Panc1 (cell line): ENCODE data around the gene C2CD4A. TPM values are rescaled to one million over a fixed set of nuclear protein-coding genes. Genes with fewer than 3 reads are reported as not detected.
A peak's percentile ranks its signal among the peaks of the same experiment; 100 is the strongest.

ENCODE experiments used
- ATAC-seq: fragments of 200-7000 bp; cut with Tn5 transposase; 2 replicates; pipeline ENCODE4 v1.9.1; 2020; ENCODE audit warnings: mild to moderate bottlenecking, moderate library complexity
- BruUV-seq: library from RNA; stranded (reverse); fragments of 400-500 nt; replicated peaks from 2 replicates; lab custom pipeline; 2021; lab: Mats Ljungman, UMichigan
- CTCF ChIA-PET: fragments of 300-600 bp; sonication (Branson Sonifier 250); formaldehyde crosslinking; loops from one replicate; lab custom pipeline; 2022; ENCODE audit warnings: antibody characterized with exemption; lab: Charles Lee
- POLR2A ChIA-PET: fragments of 300-600 bp; sonication (Branson Sonifier 250); formaldehyde crosslinking; loops from one replicate; lab custom pipeline; 2022; ENCODE audit warnings: antibody characterized with exemption; lab: Charles Lee
- DNase-seq: peaks from one replicate; pipeline ENCODE4 v3.0.0-alpha.2; 2010; ENCODE audit warnings: low read depth, low spot score
- H3K27ac ChIP-seq: 2 replicates; pipeline ENCODE4 v1.5.1; 2011; ENCODE audit warnings: mild to moderate bottlenecking, low read length, inconsistent platforms
- H3K27me3 ChIP-seq: fragments of 200-500 bp; sonication (Bioruptor generic); 2 replicates; pipeline ENCODE4 v1.6.0; 2014; ENCODE audit warnings: low read length, inconsistent platforms; ENCODE audit not compliant: control insufficient read depth, insufficient read depth
- H3K36me3 ChIP-seq: fragments of 200-500 bp; sonication (Bioruptor generic); 2 replicates; pipeline ENCODE4 v1.5.1; 2014; ENCODE audit warnings: inconsistent platforms, mild to moderate bottlenecking, low read length, moderate library complexity; ENCODE audit not compliant: control insufficient read depth, insufficient read depth
- H3K4me1 ChIP-seq: 2 replicates; pipeline ENCODE4 v1.5.1; 2011; ENCODE audit warnings: inconsistent platforms, mild to moderate bottlenecking, low read length, moderate library complexity; ENCODE audit not compliant: control insufficient read depth, insufficient read depth
- H3K4me3 ChIP-seq, 2 experiments: 2 replicates each; pipeline ENCODE4 v1.5.1; 2011 to 2012; ENCODE audit warnings: low read depth in 2 of 2, low read length in 2 of 2, mild to moderate bottlenecking in 2 of 2, inconsistent platforms in 1 of 2, moderate library complexity in 1 of 2
- H3K9me3 ChIP-seq: fragments of 200-500 bp; sonication (Bioruptor generic); 2 replicates; pipeline ENCODE4 v1.5.1; 2014; ENCODE audit warnings: low read depth, mild to moderate bottlenecking, inconsistent platforms, low read length, moderate library complexity; ENCODE audit not compliant: control insufficient read depth, insufficient read depth
- CTCF ChIP-seq: fragments of 450-650 bp; IDR thresholded peaks from 2 replicates; pipeline ENCODE4 v1.5.1; 2017; ENCODE audit warnings: mild to moderate bottlenecking
- POLR2AphosphoS5 ChIP-seq: IDR thresholded peaks from 2 replicates; pipeline ENCODE4 v1.6.1; 2012; ENCODE audit warnings: mild to moderate bottlenecking, low read depth, low read length, moderate library complexity
- SIN3A ChIP-seq: IDR thresholded peaks from 2 replicates; pipeline ENCODE4 v1.6.1; 2012; ENCODE audit warnings: low read depth, mild to moderate bottlenecking, low read length, moderate library complexity, borderline replicate concordance; ENCODE audit not compliant: insufficient read depth
- TCF7L2 ChIP-seq: IDR thresholded peaks from 2 replicates; pipeline ENCODE4 v1.6.1; 2011; ENCODE audit warnings: mild to moderate bottlenecking, low read depth, low read length, inconsistent platforms
- in situ Hi-C: cut with HindIII; loops from 2 replicates; pipeline ENCODE4 v1.10.0; 2016; ENCODE audit warnings: low sequenced_read_pairs, low pct_unique_long_range_greater_than_20kb
- intact Hi-C: fragments of 100-400 bp; cut with micrococcal nuclease; formaldehyde crosslinking; loops from one replicate; pipeline ENCODE4 v1.10.0; 2022; ENCODE audit not compliant: unreplicated experiment
- total RNA-seq: library from RNA; stranded (reverse); gene quantifications from one replicate; pipeline ENCODE4 v1.2.1, GENCODE V29; 2021; ENCODE audit not compliant: unreplicated experiment
- TF ChIP-seq, protein P1 (sequence below), 2 experiments: IDR thresholded peaks; 2 replicates each; pipeline ENCODE4 v1.6.1; 2011 to 2012; ENCODE audit warnings: low read depth in 2 of 2, control low read depth in 1 of 2, low read length in 1 of 2, mild to moderate bottlenecking in 1 of 2, moderate library complexity in 1 of 2; ENCODE audit not compliant: insufficient read depth in 1 of 2

C2CD4A gene
- total RNA-seq, 1 experiment from 2014 or later, result 0.15 TPM

GRCh38 chr15:62118520-62119226, 51.9 kb downstream of the C2CD4A start:
- Histone ChIP-seq H3K36me3 (no peaks in the 10 kb centered on the region), H3K27me3 (no peaks in the 10 kb centered on the region), H3K9me3 (no peaks in the 10 kb centered on the region), H3K27ac (no peak overlapping the region), H3K4me1 (0 out of 2 replicates have a peak, but pooled peaks cover 4% of the 10 kb centered on the region), H3K4me3 (peak overlapping the region in 1 of 2 experiments; percentile 17; a peak in 1 of 4 replicates)
- CTCF ChIA-PET, result no interaction called here
- TF ChIP-seq TCF7L2, result 0 out of 2 replicates have a peak, but pooled peaks have one; percentile 41
- TF ChIP-seq POLR2AphosphoS5, result no peak
- DNase-seq (no peak), ATAC-seq (peak; percentile 34; the same call in 1 of the 2 replicates)
- intact Hi-C loops (no loop called here), in situ Hi-C loops (no loop called here)
- BruUV-seq, result no TSS peak
- POLR2A ChIA-PET, result no interaction called here

- H3K36me3 ChIP-seq, result no peaks in the 10 kb centered on the region
- no TSS peak for BruUV-seq
- peak; percentile 88 for ATAC-seq
- H3K4me1 ChIP-seq, result 0 out of 2 replicates have a peak, but pooled peaks cover 4% of the 10 kb centered on the region
- H3K27ac ChIP-seq, result no peak overlapping the region; the same call in 1 of the 2 replicates
- H3K27me3 ChIP-seq, result no peaks in the 10 kb centered on the region
- peak; percentile 86 for DNase-seq
- ChIA-PET POLR2A (no interaction called here), CTCF (no interaction called here)
- TF ChIP-seq CTCF (no peak), SIN3A (no peak), POLR2AphosphoS5 (no peak), TCF7L2 (no peak; the same call in 1 of the 2 replicates)
- TF ChIP-seq, protein P1, sequence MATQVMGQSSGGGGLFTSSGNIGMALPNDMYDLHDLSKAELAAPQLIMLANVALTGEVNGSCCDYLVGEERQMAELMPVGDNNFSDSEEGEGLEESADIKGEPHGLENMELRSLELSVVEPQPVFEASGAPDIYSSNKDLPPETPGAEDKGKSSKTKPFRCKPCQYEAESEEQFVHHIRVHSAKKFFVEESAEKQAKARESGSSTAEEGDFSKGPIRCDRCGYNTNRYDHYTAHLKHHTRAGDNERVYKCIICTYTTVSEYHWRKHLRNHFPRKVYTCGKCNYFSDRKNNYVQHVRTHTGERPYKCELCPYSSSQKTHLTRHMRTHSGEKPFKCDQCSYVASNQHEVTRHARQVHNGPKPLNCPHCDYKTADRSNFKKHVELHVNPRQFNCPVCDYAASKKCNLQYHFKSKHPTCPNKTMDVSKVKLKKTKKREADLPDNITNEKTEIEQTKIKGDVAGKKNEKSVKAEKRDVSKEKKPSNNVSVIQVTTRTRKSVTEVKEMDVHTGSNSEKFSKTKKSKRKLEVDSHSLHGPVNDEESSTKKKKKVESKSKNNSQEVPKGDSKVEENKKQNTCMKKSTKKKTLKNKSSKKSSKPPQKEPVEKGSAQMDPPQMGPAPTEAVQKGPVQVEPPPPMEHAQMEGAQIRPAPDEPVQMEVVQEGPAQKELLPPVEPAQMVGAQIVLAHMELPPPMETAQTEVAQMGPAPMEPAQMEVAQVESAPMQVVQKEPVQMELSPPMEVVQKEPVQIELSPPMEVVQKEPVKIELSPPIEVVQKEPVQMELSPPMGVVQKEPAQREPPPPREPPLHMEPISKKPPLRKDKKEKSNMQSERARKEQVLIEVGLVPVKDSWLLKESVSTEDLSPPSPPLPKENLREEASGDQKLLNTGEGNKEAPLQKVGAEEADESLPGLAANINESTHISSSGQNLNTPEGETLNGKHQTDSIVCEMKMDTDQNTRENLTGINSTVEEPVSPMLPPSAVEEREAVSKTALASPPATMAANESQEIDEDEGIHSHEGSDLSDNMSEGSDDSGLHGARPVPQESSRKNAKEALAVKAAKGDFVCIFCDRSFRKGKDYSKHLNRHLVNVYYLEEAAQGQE (IDR thresholded peaks at IDR 0.05; ENCODE audit: insufficient read depth in 1 of 2, low read depth in 2 of 2, low read length in 1 of 2), result no peak
- no peaks in the 10 kb centered on the region for H3K9me3 ChIP-seq
- H3K4me3 ChIP-seq, result peak overlapping the region in 1 of 2 experiments; percentile 17; a peak in 2 of 4 replicates
- in situ Hi-C loops, result no loop called here
- intact Hi-C loops, result no loop called here
Measured at GRCh38 chr15:62119227-62119864, 52.6 kb downstream of the C2CD4A start.
